ENCODE results near the gene TAPBPL. TPM values are rescaled to one million over a fixed set of nuclear protein-coding genes. Genes with fewer than 3 reads are reported as not detected.
A peak's percentile ranks its signal among the peaks of the same experiment; 100 is the strongest.
"Not testable (repeated sequence)": the region's sequence is repeated elsewhere in the genome, so short reads cannot be mapped to it uniquely, and the experiment has no call there.

The TAPBPL gene
- total and polyA plus RNA-seq, 2 donors from 2014 or later = 34.5 to 44.7 TPM

DNA sequence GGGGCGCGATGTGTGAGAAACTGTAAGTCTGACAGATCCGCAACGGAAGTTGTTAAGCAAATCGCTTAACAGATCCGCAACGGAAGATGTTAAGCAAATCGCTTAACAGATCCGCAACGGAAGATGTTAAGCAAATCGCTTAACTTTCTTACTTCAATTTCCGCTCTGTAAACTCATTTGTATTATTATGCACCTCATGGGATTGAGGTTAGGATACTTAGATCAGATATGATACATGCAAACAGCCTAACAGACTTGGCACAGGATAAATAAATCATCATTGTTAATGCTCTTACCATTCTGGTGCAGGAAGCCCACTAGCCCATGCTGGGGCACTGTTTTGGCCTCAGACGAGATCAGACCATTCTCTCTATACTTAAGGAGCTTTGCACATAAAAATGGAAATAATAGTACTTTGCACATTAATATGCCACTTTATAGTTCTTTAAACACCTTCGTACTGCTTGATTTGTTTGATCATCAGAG, 42.5 kb downstream of the TAPBPL start:
- TF ChIP-seq, protein P1, sequence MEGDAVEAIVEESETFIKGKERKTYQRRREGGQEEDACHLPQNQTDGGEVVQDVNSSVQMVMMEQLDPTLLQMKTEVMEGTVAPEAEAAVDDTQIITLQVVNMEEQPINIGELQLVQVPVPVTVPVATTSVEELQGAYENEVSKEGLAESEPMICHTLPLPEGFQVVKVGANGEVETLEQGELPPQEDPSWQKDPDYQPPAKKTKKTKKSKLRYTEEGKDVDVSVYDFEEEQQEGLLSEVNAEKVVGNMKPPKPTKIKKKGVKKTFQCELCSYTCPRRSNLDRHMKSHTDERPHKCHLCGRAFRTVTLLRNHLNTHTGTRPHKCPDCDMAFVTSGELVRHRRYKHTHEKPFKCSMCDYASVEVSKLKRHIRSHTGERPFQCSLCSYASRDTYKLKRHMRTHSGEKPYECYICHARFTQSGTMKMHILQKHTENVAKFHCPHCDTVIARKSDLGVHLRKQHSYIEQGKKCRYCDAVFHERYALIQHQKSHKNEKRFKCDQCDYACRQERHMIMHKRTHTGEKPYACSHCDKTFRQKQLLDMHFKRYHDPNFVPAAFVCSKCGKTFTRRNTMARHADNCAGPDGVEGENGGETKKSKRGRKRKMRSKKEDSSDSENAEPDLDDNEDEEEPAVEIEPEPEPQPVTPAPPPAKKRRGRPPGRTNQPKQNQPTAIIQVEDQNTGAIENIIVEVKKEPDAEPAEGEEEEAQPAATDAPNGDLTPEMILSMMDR (IDR thresholded peaks at IDR 0.05; ENCODE audit: borderline replicate concordance, extremely low read depth, insufficient read depth) = no peak
- FAIRE-seq = no peak
- no peaks in the 10 kb centered on the region for H3K9me3 ChIP-seq (ENCODE audit: control insufficient read depth in 2 of 3, insufficient read depth in 1 of 3, low read length in 3 of 3)
- peaks cover 7 to 10% (median 8%) of the 10 kb centered on the region in 3 donors for H3K4me1 ChIP-seq (ENCODE audit: control insufficient read depth in 2 of 3, insufficient read depth in 2 of 3, low read depth in 1 of 3, low read length in 3 of 3)
- peak overlapping the region in 1 of 2 donors; percentile 38 for H3K27ac ChIP-seq (ENCODE audit: low read depth in 2 of 2, low read length in 2 of 2)
- no peaks in the 10 kb centered on the region for H3K27me3 ChIP-seq (ENCODE audit: control insufficient read depth, insufficient read depth, low read length)
- H3K9ac ChIP-seq (ENCODE audit: low read length in 3 of 3) = peak overlapping the region; percentile 26 to 97 (median 51)
- intact Hi-C loops (cut with DNase I) = no loop called here
- peak in 1 of 5 donors; percentile 44 for DNase-seq
- peaks cover 2 to 6% (median 5%) of the 10 kb centered on the region in 3 donors for H3K36me3 ChIP-seq (ENCODE audit: control insufficient read depth in 2 of 3, insufficient read depth in 3 of 3, low read length in 3 of 3)
- peak overlapping the region; percentile 98 to 100 (median 98) for H3K4me3 ChIP-seq (ENCODE audit: low read length in 3 of 3)

DNA sequence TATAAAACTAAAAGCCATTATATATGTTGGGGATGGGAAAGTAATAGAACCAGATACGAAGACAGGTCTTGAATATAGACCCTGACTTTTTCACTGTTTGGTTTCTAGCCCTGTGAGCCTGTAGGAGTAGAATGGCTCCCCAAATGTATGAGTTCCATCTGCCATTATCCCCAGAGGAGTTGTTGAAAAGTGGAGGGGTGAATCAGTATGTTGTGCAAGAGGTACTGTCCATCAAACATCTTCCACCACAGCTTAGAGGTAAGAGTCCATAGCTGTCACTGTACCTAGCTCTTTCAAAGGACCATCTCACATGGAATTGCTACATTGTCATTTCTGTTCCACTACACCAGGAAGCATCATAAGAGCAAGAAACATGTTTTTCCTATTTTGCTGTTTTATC, 43.1 kb downstream of the TAPBPL start:
- intact Hi-C loops (cut with DNase I) = no loop called here
- no peak overlapping the region for H3K27ac ChIP-seq (ENCODE audit: low read depth in 2 of 2, low read length in 2 of 2)
- no peaks in the 10 kb centered on the region for H3K27me3 ChIP-seq (ENCODE audit: control insufficient read depth, insufficient read depth, low read length)
- H3K9me3 ChIP-seq (ENCODE audit: control insufficient read depth in 2 of 3, insufficient read depth in 1 of 3, low read length in 3 of 3) = no peaks in the 10 kb centered on the region
- peaks cover 7 to 10% (median 8%) of the 10 kb centered on the region in 3 donors for H3K4me1 ChIP-seq (ENCODE audit: control insufficient read depth in 2 of 3, insufficient read depth in 2 of 3, low read depth in 1 of 3, low read length in 3 of 3)
- peak overlapping the region in 2 of 3 donors; percentile 51 to 97 for H3K9ac ChIP-seq (ENCODE audit: low read length in 3 of 3)
- TF ChIP-seq, protein P1 (IDR thresholded peaks at IDR 0.05; ENCODE audit: borderline replicate concordance, extremely low read depth, insufficient read depth) = no peak
- FAIRE-seq = no peak
- H3K4me3 ChIP-seq (ENCODE audit: low read length in 3 of 3) = peak overlapping the region in 2 of 3 donors; percentile 5 to 98
- DNase-seq = no peak
- H3K36me3 ChIP-seq (ENCODE audit: control insufficient read depth in 2 of 3, insufficient read depth in 3 of 3, low read length in 3 of 3) = peaks cover 2 to 6% (median 5%) of the 10 kb centered on the region in 3 donors

DNA sequence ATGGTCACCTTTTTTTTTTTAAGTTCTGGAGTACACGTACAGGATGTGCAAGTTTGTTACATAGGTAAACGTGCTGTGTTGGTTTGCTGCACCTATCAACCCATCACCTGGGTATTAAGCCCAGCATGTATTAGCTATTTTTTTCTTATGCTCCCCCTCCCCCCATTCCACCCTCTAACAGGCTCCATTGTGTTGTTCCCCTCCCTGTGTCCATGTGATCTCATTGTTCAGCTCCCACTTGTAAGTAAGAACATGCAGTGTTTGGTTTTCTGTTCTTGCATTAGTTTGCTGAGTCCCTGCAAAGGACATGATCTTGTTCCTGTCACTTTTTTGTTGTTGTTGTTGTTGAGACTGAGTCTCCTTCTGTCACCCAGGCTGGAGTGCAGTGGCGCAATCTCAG, 45.4 kb downstream of the TAPBPL start:
- H3K4me3 ChIP-seq (ENCODE audit: low read length in 3 of 3); H3K4me1 ChIP-seq (ENCODE audit: control insufficient read depth in 2 of 3, insufficient read depth in 2 of 3, low read depth in 1 of 3, low read length in 3 of 3); H3K27me3 ChIP-seq (ENCODE audit: control insufficient read depth, insufficient read depth, low read length); H3K9ac ChIP-seq (ENCODE audit: low read length in 3 of 3); H3K9me3 ChIP-seq (ENCODE audit: control insufficient read depth in 2 of 3, insufficient read depth in 1 of 3, low read length in 3 of 3); FAIRE-seq; DNase-seq; H3K36me3 ChIP-seq (ENCODE audit: control insufficient read depth in 2 of 3, insufficient read depth in 3 of 3, low read length in 3 of 3); H3K27ac ChIP-seq (ENCODE audit: low read depth in 2 of 2, low read length in 2 of 2); intact Hi-C loops (cut with DNase I): not testable (repeated sequence)

DNA sequence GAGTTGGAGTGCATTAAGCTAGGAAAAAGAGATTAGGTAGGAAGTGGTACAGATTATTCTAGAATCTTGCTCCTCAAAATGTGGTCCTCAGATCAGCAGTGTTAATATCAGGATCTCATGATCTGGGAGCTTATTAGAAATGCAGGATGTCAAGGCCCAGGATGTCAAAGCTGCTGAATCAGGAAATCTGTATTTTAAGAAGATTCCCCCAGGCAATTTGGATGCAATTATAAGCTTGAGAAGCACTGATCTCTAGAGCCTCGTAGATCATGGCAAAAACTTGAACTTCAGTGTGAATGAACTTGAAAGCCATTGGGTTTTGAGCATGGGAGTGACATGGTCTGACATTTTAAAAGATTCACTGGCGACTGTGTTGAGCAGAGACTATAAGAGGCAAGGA, 48.6 kb downstream of the TAPBPL start:
- Histone ChIP-seq H3K9ac (ENCODE audit: low read length in 3 of 3) (no peak overlapping the region), H3K27me3 (ENCODE audit: control insufficient read depth, insufficient read depth, low read length) (no peaks in the 10 kb centered on the region), H3K27ac (ENCODE audit: low read depth in 2 of 2, low read length in 2 of 2) (no peak overlapping the region), H3K9me3 (ENCODE audit: control insufficient read depth in 2 of 3, insufficient read depth in 1 of 3, low read length in 3 of 3) (no peaks in the 10 kb centered on the region), H3K4me1 (ENCODE audit: control insufficient read depth in 2 of 3, insufficient read depth in 2 of 3, low read depth in 1 of 3, low read length in 3 of 3) (no peaks in the 10 kb centered on the region), H3K36me3 (ENCODE audit: control insufficient read depth in 2 of 3, insufficient read depth in 3 of 3, low read length in 3 of 3) (peaks cover 0 to 5% (median 0%) of the 10 kb centered on the region in 3 donors), H3K4me3 (ENCODE audit: low read length in 3 of 3) (no peak overlapping the region)
- FAIRE-seq (no peak), DNase-seq (no peak)
- TF ChIP-seq, protein P1 (IDR thresholded peaks at IDR 0.05; ENCODE audit: borderline replicate concordance, extremely low read depth, insufficient read depth) = no peak
- intact Hi-C loops (cut with DNase I) = no loop called here
